H1 (cell line): ENCODE measurements around the gene ERICH6. TPM values are rescaled to one million over a fixed set of nuclear protein-coding genes. Genes with fewer than 3 reads are reported as not detected.

Experiments
- EGR1 ChIP-seq: IDR thresholded peaks from 2 replicates; pipeline ENCODE4 v1.6.1; 2011; ENCODE audit warnings: low read depth, low read length, borderline replicate concordance
- EP300 ChIP-seq, 2 experiments: IDR thresholded peaks; 1 replicate in 1 of 2; 2 replicates in 1 of 2; pipeline ENCODE4 v1.6.1; 2011 to 2012; ENCODE audit warnings: low read depth in 2 of 2, low read length in 2 of 2, mild to moderate bottlenecking in 2 of 2, borderline replicate concordance in 1 of 2, inconsistent platforms in 1 of 2, moderate library complexity in 1 of 2
- RAD21 ChIP-seq, 2 experiments: IDR thresholded peaks in 1 of 2; conservative IDR thresholded peaks in 1 of 2; 2 replicates each; pipeline ENCODE4 v1.6.1; 2011; ENCODE audit warnings: low read depth in 2 of 2, low read length in 2 of 2, improper control_type of control experiment in 1 of 2, inconsistent platforms in 1 of 2, mild to moderate bottlenecking in 1 of 2, moderate library complexity in 1 of 2
- RNF2 ChIP-seq: fragments of 200-900, 300-1000 bp; sonication (generic); IDR thresholded peaks from 2 replicates; pipeline ENCODE4 v1.7.1; 2016; ENCODE audit warnings: borderline replicate concordance, low read depth, mild to moderate bottlenecking, antibody characterized with exemption, low read length; ENCODE audit not compliant: poor library complexity, severe bottlenecking; ENCODE audit errors: missing control alignments
- RXRA ChIP-seq: IDR thresholded peaks from 2 replicates; pipeline ENCODE4 v1.6.1; 2011; ENCODE audit warnings: low read depth, mild to moderate bottlenecking, low read length, moderate library complexity; ENCODE audit not compliant: insufficient read depth
- TAF1 ChIP-seq: IDR thresholded peaks from 2 replicates; pipeline ENCODE4 v1.6.1; 2011; ENCODE audit warnings: mild to moderate bottlenecking, low read depth, low read length
- ZNF274 ChIP-seq: IDR thresholded peaks from 2 replicates; pipeline ENCODE4 v1.7.0; 2012; ENCODE audit warnings: low read length, borderline replicate concordance; ENCODE audit errors: extremely low read depth
- polyA plus RNA-seq, 7 experiments: library from polyadenylated mRNA; depleted of rRNA in 3 of 7; stranded (reverse) in 5 of 7; unstranded in 2 of 7; fragments of >200 nt in 5 of 7; fragments of 200-250 nt in 2 of 7; gene quantifications; 1 replicate in 5 of 7; 2 replicates in 1 of 7; 4 replicates in 1 of 7; pipeline versions ENCODE4 v1.2.1 to v1.2.3, GENCODE V29; 2011 to 2013; ENCODE audit warnings: missing spikeins in 2 of 7, mixed read lengths in 2 of 7
- total RNA-seq: library from RNA; stranded (reverse); fragmentation: NEBNext Ultra II Directional; extraction: Animal tissue kit (Norgen Biotek cat#: 25700); gene quantifications from 2 replicates; pipeline ENCODE4 v1.2.1, GENCODE V29; 2021

The ERICH6 gene
- total and polyA plus RNA-seq, 2 of the 8 experiments (the other 6 are each of a cell fraction or from before 2014, with no cell fraction given), result not detected

DNA sequence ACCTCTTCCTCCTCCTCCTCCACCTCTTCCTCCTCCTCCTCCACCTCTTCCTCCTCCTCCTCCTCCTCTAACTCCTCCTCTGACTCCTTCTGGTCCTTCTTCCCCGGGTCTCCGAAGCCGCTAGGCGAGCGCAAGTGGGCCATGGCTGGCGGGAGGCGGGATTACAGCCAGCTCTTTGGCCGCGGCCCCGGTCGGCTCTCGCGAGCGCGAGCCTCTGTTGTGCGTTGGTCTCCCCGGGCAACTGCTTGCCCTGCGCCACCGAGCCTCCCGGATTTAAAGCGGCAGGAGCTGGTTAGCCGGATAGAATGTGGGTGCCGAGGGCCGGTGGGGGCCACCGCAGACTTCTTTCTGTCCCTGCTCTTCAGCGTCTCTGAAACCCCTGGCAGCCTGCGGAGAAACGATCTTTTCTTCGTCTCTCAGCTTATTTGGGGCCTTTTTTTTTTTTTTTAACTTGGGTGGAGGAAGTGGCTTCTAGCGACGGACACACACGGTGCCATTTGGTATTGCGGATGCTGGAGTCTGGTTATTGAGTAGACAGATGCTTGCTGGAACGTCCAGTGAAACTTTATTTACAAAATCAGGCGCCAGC is at the start of gene ERICH6 (continued):
- TF ChIP-seq ZNF274, result no peak
- peak; percentile 6 to 37; a peak in 3 of 4 replicates for TF ChIP-seq RAD21 (IDR thresholded peaks at IDR 0.05 in 1 of 2, conservative IDR thresholded peaks at IDR 0.05 in 1 of 2; ENCODE audit: low read depth in 2 of 2, low read length in 2 of 2)
- TF ChIP-seq RXRA, result no peak
- no peak for TF ChIP-seq EGR1
- peak; percentile 76 for TF ChIP-seq TAF1
- no peak for TF ChIP-seq RNF2
- TF ChIP-seq EP300 (IDR thresholded peaks at IDR 0.05; ENCODE audit: borderline replicate concordance in 1 of 2, low read depth in 2 of 2, low read length in 2 of 2), result peak in 1 of 2 experiments; percentile 30; a peak in 1 of 3 replicates
